Thoracic aorta (tissue), 2 donors: ENCODE measurements around the gene NAV2. TPM values are rescaled to one million over a fixed set of nuclear protein-coding genes. Genes with fewer than 3 reads are reported as not detected.
A peak's percentile ranks its signal among the peaks of the same experiment; 100 is the strongest.

Experiments
- ATAC-seq: fragments of 150-250 bp; one replicate; pipeline ENCODE4 v1.8.0; 2017; ENCODE audit warnings: low read depth; ENCODE audit not compliant: insufficient number of reproducible peaks, low FRiP score
- DNase-seq: peaks from one replicate; pipeline ENCODE4 v3.0.0-alpha.2; 2020; ENCODE audit warnings: low spot score
- H3K27ac ChIP-seq, 2 donors: fragments of 200-600 bp; sonication (generic); 1 replicate in 1 of 2; 2 replicates in 1 of 2; pipeline ENCODE4 v1.5.1; 2016; ENCODE audit warnings: mild to moderate bottlenecking in 2 of 2, moderate library complexity in 2 of 2
- H3K27me3 ChIP-seq: fragments of 200-600 bp; sonication (generic); replicated peaks from 2 replicates; pipeline ENCODE4 v1.6.0; 2016; ENCODE audit warnings: mild to moderate bottlenecking; ENCODE audit not compliant: insufficient read depth
- H3K36me3 ChIP-seq: fragments of 200-600 bp; sonication (generic); one replicate; pipeline ENCODE4 v1.5.1; 2016
- H3K4me1 ChIP-seq, 2 donors: fragments of 200-600 bp; sonication (generic); 1 replicate in 1 of 2; 2 replicates in 1 of 2; pipeline versions ENCODE4 v1.5.1 to v1.6.0; 2016; ENCODE audit warnings: low read depth in 2 of 2, mild to moderate bottlenecking in 1 of 2; ENCODE audit not compliant: control insufficient read depth in 1 of 2
- H3K4me3 ChIP-seq: fragments of 200-600 bp; sonication (generic); 2 replicates; pipeline ENCODE4 v1.5.1; 2016; ENCODE audit warnings: mild to moderate bottlenecking
- H3K9me3 ChIP-seq: fragments of 200-600 bp; sonication (generic); 2 replicates; pipeline ENCODE4 v1.5.1; 2016
- total RNA-seq, 2 donors: library from RNA; depleted of rRNA; stranded (reverse); fragments of >200 nt; gene quantifications; one replicate each; pipeline versions ENCODE4 v1.1.0 to v1.2.3, GENCODE V29; 2016
- TF ChIP-seq, protein P1 (sequence below): fragments of 200-600 bp; sonication (generic); IDR thresholded peaks from one replicate; pipeline ENCODE4 v1.5.1; 2019; ENCODE audit warnings: antibody characterized with exemption

Gene NAV2
- total RNA-seq, 2 donors from 2014 or later: 125 to 230 TPM

DNA sequence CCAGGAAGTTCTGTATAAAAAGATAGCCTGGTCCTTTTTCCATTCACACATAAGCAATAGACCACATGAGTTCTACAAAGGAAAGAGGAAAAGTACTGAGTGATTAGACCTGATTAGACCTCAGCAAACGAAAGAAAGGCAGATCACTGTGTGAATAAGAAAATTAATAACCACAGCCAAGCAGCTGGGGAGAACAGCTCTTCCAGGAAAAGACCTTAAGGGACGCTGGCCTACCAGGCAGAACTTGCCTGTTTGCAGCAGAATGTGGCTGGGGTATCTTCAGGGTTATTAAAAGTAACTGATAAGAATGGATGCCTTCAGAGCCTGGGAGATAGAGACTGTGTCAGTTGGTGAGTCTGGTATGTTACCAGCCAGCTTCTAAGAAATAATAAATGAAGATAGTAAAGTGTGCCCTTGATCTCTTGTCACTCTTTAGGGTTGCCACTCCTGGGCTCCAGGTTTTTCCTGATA is 274.7 kb downstream of the NAV2 start:
- H3K27me3 ChIP-seq: no peaks in the 10 kb centered on the region
- TF ChIP-seq, protein P1, sequence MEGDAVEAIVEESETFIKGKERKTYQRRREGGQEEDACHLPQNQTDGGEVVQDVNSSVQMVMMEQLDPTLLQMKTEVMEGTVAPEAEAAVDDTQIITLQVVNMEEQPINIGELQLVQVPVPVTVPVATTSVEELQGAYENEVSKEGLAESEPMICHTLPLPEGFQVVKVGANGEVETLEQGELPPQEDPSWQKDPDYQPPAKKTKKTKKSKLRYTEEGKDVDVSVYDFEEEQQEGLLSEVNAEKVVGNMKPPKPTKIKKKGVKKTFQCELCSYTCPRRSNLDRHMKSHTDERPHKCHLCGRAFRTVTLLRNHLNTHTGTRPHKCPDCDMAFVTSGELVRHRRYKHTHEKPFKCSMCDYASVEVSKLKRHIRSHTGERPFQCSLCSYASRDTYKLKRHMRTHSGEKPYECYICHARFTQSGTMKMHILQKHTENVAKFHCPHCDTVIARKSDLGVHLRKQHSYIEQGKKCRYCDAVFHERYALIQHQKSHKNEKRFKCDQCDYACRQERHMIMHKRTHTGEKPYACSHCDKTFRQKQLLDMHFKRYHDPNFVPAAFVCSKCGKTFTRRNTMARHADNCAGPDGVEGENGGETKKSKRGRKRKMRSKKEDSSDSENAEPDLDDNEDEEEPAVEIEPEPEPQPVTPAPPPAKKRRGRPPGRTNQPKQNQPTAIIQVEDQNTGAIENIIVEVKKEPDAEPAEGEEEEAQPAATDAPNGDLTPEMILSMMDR: no peak
- H3K4me3 ChIP-seq: no peak overlapping the region
- ATAC-seq (no peak), DNase-seq (no peak)
- H3K9me3 ChIP-seq: no peaks in the 10 kb centered on the region
- peak overlapping the region; percentile 37 to 54 for H3K27ac ChIP-seq
- H3K36me3 ChIP-seq: peaks cover 24% of the 10 kb centered on the region
- peaks cover 20 to 57% of the 10 kb centered on the region in 2 donors for H3K4me1 ChIP-seq

GRCh38 chr11:19988598-19988997 is 276.0 kb downstream of the NAV2 start:
- Histone ChIP-seq H3K27me3 (no peaks in the 10 kb centered on the region), H3K9me3 (no peaks in the 10 kb centered on the region), H3K36me3 (peaks cover 35% of the 10 kb centered on the region), H3K27ac (peak overlapping the region; percentile 37 to 54), H3K4me1 (peaks cover 11 to 45% of the 10 kb centered on the region in 2 donors), H3K4me3 (no peak overlapping the region)
- TF ChIP-seq, protein P1: no peak
- ATAC-seq (no peak), DNase-seq (peak; percentile 31)

- TF ChIP-seq, protein P1: no peak
- peak overlapping the region; percentile 37 to 54 for H3K27ac ChIP-seq
- DNase-seq: no peak
- H3K4me1 ChIP-seq: peaks cover 11 to 43% of the 10 kb centered on the region in 2 donors
- peaks cover 36% of the 10 kb centered on the region for H3K36me3 ChIP-seq
- no peak for ATAC-seq
- H3K4me3 ChIP-seq: no peak overlapping the region
- H3K27me3 ChIP-seq: no peaks in the 10 kb centered on the region
- no peaks in the 10 kb centered on the region for H3K9me3 ChIP-seq
Observed at GRCh38 chr11:19989191-19989590, 276.6 kb downstream of the NAV2 start.

GRCh38 chr11:19992162-19992561 is 279.5 kb downstream of the NAV2 start:
- ATAC-seq: no peak
- Histone ChIP-seq H3K27me3 (no peaks in the 10 kb centered on the region), H3K4me1 (peaks cover 16 to 50% of the 10 kb centered on the region in 2 donors), H3K36me3 (peaks cover 28% of the 10 kb centered on the region), H3K9me3 (no peaks in the 10 kb centered on the region), H3K4me3 (no peak overlapping the region), H3K27ac (no peak overlapping the region)
- no peak for DNase-seq
- TF ChIP-seq, protein P1: no peak

GRCh38 chr11:19992998-19993397 is 280.4 kb downstream of the NAV2 start:
- no peak overlapping the region for H3K27ac ChIP-seq
- no peaks in the 10 kb centered on the region for H3K27me3 ChIP-seq
- H3K9me3 ChIP-seq: no peaks in the 10 kb centered on the region
- TF ChIP-seq, protein P1: no peak
- H3K4me3 ChIP-seq: no peak overlapping the region
- ATAC-seq: no peak
- H3K4me1 ChIP-seq: peaks cover 8 to 41% of the 10 kb centered on the region in 2 donors
- DNase-seq: no peak
- peaks cover 33% of the 10 kb centered on the region for H3K36me3 ChIP-seq
